Transverse colon (tissue), 4 donors: ENCODE measurements around the gene OSBPL3.

ENCODE experiments used
- CTCF ChIP-seq, 5 experiments: fragments of 200-600 bp in 3 of 5; fragments of 450-650 bp in 2 of 5; sonication (generic) in 3 of 5; IDR thresholded peaks; 1 replicate in 2 of 5; 2 replicates in 3 of 5; pipeline ENCODE4 v1.5.1; 2016 to 2017; ENCODE audit warnings: antibody characterized with exemption in 5 of 5, inconsistent platforms in 3 of 5, mild to moderate bottlenecking in 2 of 5, moderate library complexity in 1 of 5
- POLR2A ChIP-seq: fragments of 450-650 bp; IDR thresholded peaks from one replicate; pipeline ENCODE4 v1.6.1; 2016; ENCODE audit warnings: antibody characterized with exemption, mild to moderate bottlenecking, moderate library complexity
- POLR2AphosphoS5 ChIP-seq, 3 donors: sonication (generic); formaldehyde crosslinking; IDR thresholded peaks; one replicate each; pipeline ENCODE4 v1.6.1; 2016; ENCODE audit warnings: antibody characterized with exemption in 3 of 3

- TF ChIP-seq CTCF (IDR thresholded peaks at IDR 0.05) (no peak), POLR2A (no peak), POLR2AphosphoS5 (IDR thresholded peaks at IDR 0.05) (no peak)
Observed at GRCh38 chr7:24899905-24900304, 80.1 kb downstream of the OSBPL3 start.
